Activated effector memory CD4-positive, alpha-beta T cell treated with anti-CD3 and anti-CD28 coated beads, Interleukin-2, amount 50 U/mL, for 16 hours (primary cell): ENCODE measurements around the gene PIKFYVE.
"Not testable (repeated sequence)": the region's sequence is repeated elsewhere in the genome, so short reads cannot be mapped to it uniquely, and the experiment has no call there.

ENCODE experiments used
- DNase-seq: peaks from one replicate; pipeline ENCODE4 v3.0.0-alpha.2; 2020

Gene PIKFYVE

DNA sequence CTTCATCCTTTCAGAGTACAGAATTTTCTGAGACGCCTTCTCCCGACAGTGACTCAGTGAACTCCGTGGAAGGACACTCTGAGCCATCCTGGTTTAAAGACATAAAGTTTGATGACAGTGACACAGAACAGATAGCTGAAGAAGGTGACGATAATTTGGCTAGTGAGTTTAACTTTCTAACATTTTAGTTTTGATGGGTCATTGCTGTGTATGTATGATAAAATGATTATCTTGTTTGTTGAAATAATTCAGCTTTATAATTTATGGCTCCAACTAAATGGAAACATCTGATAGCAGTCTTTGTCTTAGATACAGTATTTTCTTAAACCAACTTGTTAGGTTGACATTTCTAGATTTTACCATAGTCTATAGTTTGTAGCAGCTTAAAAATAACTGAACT lies 38.1 kb downstream of the PIKFYVE start:
- no peak for DNase-seq

DNA sequence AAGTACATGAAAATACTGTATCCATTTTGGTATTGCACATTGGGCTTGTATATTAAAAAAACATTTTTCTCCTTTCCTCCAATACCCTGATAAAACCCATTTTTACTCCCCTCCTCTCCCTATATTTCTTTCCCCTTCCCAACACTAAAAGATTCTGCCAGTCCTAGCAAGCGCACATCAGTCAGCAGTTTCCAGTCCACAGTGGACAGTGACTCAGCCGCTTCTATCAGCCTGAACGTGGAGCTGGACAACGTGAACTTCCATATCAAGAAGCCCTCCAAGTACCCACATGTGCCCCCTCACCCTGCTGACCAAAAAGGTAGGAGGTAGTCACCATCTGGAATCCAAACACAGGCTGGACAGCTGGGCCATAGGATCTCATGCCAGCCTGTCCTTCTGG lies 38.6 kb downstream of the PIKFYVE start:
- no peak for DNase-seq

DNA sequence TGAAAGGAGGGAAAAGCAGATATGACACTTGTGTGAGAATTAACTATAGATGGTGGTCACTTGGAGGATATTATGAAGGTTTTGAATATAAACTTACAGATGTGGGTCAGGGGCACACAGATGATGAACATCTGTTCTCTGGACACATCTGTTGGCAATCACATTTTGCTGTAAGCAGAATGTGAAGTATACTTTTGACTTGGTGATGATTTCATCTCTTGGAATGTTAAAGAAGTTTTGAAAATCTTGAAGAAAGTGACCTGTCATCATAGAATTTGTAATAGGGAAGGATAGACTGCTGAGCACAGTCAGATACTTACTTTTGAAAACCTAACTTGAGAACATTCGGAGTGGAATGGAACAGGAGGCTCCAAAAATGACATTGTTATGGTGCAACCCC lies 40.2 kb downstream of the PIKFYVE start:
- no peak for DNase-seq

DNA sequence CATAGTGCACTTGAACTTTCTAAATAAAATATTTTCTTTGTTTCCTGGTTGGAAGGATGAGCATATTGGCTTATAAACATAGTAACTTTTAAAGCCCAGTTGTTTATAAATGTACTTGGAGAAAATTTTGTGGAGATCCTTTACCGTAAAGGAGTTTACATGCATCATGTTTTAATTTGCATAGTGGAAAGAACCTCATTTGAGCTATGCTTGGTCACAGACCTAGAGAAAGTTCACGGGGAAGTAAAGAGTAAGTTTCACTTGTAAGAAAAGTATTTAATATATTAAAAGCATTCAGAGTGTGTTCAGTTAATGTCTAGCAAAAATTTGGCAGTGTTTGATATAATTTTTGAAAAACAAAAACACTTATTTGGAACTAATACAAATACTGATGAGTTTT lies 45.3 kb downstream of the PIKFYVE start:
- no peak for DNase-seq

DNA sequence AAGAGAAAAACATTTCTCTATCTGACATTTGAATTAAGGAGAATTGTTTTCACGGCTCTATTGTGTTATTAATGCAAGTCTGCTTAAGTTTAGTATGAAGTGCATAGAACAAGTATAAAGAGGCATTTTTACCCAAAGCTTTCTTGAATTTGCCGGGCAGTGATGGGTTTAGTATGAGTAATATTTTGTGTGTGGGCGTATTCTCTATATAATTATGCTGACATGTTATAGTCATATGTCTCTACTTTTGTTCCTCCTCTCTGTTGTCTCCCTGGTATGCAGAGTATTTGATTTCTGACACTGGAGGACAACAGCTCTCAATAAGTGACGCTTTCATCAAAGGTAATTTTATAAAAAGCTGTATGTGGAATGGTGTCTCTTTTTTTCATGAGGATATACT lies 45.9 kb downstream of the PIKFYVE start:
- no peak for DNase-seq

DNA sequence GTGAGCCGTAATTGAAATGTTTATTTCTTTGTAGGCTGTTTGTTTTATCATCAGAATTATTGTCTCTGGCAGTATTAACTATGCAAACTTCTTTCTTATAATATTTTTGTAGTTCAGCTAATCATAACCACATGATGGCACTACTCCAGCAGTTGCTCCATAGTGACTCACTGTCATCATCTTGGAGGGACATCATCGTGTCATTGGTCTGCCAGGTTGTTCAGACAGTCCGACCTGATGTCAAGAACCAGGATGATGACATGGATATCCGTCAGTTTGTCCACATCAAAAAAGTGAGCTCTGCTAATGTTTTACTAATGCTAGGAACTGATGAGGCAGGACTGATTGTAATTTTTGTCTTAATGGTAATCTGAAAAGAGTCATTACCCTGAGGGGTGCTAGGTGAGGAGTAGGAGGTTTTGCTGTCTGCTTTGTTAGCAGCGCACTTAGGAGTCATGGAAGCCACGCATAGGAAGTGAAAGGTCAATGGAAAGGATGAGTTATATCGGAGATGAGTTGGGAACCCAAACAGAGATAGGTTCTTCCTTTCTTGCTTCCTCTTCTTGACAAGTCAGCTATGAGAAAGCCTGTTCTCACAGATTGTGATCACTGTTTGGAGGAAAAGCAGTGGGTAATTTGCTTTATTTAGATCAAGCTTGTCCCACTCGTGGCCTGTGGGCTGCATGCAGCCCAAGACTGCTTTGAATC lies 49.2 kb downstream of the PIKFYVE start:
- no peak for DNase-seq

DNA sequence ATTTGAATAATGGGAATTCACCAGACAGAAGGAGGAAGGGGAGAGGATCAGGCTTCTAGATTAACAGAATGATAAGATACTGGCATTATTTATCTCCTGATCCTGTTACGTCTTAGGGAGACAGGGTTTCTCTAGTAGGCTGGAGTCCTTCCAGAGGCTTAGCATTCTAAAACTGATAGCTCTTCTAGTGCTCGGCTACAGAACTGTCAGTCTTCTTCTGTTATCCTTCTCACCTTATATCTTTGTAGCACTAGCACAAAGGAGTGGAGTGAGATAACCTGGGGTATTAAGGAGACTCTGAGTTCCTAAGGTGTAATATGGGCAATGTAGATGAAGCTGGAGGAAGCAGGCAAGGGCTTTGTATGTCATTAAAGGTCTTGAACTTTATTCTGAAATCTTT lies 52.1 kb downstream of the PIKFYVE start:
- DNase-seq: no peak

DNA sequence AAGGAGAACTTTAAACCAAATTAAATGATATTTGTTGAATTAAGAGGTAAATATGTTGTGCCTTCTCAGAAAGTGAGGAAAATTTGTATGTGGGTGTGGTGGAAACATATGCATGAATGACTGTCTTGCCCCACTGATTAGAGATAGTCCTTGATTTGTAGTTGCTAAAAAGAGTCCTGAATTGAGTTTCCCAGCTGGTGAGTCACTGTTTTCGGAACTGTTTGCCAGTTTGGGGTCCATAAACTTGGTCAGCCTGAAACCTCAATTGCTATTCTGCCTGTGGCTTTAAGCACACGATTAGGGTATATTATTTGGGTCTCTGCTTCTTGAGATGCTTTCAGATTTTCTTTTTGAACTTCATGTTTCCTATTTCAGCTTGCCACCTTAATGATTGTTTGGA lies 53.3 kb downstream of the PIKFYVE start:
- DNase-seq: no peak

DNA sequence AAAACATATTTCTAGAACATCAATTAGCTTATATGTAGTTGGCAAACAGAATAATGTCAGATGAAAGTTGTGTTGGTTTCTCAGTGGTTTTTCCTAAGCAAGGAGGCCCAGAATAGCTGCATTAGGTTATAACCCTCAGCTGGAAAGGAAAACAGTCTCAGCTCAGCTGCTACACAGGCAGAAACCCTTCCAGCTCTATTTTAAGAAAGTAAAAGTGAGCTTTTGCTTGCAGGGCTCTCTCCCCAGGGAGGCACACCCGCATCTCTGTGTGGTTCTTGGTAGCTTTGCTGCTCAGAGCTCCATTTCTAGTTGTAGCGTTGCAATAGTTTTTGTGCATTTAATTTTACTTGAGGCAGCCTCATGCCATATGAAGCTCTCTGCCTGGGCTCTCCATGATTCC lies 54.6 kb downstream of the PIKFYVE start:
- DNase-seq: no peak

DNA sequence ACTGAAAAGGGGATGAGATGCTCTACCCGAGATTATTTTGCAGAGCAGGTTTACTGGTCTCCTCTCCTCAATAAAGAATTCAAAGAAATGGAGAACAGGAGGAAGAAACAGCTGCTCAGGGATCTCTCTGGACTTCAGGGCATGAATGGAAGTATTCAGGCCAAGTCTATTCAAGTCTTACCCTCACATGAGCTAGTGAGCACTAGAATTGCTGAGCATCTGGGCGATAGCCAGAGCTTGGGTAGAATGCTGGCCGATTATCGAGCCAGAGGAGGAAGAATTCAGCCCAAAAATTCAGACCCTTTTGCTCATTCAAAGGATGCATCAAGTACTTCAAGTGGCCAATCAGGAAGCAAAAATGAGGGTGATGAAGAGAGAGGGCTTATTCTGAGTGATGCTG lies 60.0 kb downstream of the PIKFYVE start:
- DNase-seq: no peak

DNA sequence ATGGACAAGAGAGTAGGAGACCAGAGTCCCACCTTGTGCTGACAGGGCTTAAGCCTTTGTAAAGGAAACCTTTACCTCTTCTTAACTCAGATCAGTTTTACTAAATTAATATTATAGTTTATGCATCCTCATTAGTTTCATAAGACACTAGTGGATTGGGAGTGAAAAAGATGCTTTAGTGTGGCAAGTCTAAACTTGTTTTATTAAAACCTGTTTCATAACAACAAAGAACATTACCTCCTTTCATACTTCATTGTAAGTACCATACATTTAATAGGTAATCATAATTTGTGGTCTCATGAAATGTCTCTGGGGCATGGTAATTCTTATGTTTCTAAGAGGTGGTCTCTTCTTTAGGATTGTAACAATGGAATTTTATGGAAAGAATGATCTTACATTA lies 63.4 kb downstream of the PIKFYVE start:
- DNase-seq: no peak

DNA sequence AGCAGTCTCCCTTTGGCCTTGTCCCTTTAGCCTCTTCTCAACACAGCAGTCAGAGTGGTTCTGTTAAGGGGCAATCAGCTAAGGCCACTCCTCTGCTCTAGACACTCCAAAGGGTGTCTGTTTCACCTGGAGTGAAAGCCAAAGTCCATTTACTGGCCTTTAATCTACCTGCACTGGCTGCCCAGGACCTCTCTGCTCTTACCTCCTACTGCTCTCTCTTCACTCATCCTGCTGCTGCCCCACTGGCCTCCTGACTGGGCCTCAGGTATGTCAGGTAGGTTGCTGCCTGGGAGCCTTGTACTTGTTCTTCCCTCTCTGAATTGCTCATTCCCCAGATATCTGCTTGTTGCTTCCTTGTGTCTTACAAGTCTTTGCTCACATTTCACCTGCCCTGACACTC lies 68.2 kb downstream of the PIKFYVE start:
- DNase-seq: no peak

DNA sequence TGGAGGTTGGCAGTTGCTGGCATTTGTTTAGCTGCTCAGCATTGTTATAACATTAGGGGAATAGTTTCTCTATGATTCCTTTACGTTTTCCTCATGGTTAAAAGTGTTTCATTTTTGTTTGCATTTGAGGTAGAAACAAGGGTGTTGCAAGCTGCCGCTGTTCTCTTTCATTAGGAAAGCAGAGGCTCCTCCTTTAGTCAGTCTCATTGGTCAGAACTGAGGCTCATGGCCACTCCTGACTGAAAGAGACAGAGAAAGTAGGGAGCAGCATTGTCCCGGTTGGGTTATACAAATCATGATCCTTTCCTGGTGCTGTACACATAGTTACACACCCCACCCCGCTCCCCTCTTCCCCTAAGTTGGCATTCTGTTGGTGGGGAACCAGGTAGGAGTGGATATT lies 80.7 kb downstream of the PIKFYVE start:
- DNase-seq: no peak

DNA sequence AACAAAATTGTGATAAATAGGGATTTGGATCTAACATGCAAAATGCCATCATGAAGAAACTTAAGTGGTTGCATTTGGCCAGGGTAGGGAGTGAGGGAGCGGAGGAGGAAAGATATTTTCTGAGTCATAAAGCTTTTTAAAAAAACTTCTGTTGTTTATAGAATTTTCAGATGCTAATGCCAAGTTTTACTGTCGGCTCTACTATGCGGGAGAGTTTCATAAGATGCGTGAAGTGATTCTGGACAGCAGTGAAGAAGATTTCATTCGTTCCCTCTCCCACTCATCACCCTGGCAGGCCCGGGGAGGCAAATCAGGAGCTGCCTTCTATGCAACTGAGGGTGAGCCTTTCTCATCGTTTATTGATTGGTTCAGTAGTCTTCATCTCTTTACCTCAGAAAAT lies 84.6 kb downstream of the PIKFYVE start:
- DNase-seq: no peak

DNA sequence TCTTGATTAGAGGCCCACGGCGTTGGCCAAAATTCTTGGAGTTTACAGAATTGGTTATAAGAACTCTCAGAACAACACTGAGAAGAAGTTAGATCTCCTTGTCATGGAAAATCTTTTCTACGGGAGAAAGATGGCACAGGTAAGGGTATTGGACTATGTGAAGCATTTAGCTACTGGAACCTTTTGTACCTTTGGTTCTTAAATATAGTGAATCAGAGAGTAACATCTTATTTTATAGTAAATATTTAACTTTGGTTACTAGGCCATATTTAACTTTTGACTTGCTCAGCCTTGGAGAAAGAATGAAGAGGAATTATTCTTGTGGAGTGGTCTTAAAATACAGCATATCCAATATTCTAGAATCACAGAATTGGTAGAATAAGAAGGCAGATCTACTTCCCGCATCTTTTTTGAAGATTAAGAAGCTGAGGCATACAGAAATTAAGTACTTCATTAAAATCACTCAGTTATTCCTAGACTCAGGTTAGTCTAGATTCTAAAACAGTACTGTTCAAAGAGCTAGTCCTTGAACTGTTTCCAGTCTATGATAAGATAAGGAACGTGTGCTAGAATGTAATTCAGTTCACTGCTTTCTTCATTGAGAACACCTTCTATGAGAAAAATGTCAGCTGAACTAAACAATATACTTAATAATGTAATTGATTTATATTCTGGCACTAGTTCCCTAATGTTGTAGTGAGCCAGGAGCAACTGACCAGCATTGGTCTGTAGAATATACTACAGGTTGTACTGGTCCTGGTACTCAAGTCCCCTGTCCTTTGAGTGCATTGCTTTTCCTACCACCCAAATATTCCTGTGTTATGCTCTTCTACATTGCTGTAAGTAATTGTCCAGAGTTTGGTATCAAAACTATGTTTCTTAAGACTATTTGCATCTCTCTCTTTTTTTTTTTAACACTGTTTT lies 86.9 kb downstream of the PIKFYVE start:
- no peak for DNase-seq

DNA sequence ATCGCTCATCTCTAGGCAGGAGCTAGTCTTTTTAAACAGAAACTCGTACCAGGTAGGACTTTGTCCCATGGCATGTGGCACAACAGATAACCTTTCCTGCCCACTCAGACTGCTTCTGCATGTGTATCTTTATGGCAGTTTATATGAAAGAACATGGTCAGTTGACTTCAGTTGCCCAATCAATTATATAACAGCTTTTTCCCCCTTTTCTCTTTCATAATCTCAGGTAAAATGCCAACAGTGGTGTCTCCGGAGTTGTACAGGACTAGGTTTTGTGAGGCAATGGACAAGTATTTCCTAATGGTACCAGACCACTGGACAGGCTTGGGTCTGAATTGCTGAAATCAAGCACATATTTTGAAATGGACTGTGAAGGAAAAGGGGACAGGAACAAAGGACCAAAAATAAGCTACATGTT lies 88.9 kb downstream of the PIKFYVE start:
- DNase-seq: no peak

DNA sequence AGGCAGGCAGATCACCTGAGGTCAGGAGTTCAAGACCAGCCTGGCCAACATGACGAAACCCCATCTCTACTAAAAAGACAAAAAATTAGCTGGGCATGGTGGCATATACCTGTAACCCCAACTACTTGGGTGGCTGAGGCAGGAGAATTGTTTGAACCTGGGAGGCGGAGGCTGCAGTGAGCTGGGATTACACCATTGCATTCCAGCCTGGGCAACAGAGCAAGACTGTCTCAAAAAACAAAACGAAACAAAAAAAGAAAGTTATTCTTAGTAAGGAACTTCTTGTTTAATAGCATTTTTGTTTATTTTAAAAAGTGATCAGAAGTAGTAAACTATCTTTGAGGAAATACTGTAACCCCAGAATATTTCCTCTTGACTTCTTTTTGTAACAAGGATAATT lies 90.4 kb downstream of the PIKFYVE start:
- not testable (repeated sequence) for DNase-seq

DNA sequence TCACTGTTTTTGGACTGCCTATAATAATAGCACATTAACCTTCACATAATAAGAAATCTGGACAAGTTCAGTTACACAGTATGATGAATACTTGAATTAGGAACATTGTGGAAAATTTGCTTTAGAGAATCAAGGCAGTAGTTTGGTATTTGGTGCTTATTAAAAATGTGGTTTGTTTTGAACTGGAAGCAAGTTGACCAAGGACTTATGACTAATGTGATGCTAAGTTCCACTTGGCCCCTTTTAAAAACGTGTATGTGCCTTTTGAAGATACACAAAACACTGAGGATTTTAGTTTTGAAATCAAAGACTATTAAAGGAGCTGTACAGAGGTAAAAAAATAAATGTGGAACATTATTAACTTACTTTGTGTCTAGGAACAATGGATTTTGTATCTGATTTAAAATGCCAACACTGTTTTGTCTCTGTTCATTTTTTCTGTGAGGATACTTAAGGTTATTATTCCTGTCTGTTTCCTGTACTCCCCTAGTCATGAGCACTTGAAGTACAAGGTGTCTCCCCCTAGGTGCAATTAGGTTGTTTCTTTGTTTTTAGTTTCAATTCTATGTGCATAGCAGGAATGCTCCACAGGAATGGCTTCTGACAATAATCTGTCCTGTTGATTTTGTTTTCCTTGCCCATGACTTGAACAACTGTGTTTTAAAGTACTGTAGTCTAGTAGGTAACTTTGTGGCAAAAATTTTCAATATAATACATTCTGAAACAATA lies 91.0 kb downstream of the PIKFYVE start:
- no peak for DNase-seq

DNA sequence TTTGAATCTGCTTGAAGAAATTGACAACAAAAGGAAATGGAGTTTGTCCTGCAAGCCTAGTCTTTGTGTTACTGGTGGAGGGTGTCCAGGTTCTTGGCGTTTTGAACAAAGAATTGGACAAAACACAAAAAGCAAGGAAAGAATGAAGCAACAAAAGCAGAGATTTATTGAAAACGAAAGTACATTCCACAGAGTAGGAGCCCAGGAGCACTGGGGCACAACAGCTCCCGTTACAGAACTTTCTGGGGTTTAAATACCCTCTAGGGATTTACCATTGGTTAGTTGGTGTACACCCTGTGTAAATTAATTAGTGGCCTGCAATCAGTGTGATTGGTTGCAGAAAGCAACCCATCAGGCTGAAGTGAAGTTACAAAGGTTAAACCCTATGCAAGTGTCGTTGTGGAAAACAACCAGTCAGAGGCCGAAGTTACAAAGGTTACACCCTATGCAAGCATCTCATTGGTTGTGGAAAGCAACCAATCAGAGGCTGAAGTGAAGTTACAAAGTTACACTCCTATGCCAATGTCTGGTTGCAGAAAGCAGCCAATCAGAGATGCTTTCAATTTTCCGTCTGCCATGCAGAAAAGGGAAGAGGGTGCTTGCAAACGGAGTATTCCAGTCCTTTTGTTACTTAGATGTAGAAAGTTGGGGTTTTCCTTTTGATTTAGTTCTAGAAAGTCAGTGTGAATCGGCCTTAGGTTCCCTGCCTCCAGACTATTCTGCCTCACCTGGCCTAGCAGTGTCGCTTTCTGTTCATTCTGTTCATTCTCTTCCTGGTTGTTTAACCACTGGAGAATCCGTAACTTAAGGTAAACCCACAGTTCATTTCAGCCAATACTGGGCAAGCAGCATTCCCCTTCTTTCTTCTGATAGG lies 92.9 kb downstream of the PIKFYVE start:
- no peak for DNase-seq

DNA sequence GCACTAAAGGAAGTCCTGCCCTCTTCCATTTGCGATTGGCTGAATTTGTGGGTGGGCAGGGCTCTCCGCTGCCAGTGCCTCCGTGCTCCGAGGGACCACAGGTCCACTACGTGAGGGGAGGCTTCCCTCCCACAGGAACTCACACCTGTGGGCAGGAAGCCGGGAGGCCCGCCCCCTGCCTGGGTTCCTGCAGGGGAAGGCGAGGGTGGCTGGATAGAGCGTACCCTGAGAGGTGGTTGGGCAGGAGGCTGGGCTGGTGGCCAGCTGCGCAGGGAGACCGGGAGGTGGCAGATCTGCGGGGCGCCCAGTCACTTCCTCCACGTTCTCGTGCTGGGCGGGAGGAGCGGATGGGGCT lies 93.6 kb downstream of the PIKFYVE start:
- no peak for DNase-seq

DNA sequence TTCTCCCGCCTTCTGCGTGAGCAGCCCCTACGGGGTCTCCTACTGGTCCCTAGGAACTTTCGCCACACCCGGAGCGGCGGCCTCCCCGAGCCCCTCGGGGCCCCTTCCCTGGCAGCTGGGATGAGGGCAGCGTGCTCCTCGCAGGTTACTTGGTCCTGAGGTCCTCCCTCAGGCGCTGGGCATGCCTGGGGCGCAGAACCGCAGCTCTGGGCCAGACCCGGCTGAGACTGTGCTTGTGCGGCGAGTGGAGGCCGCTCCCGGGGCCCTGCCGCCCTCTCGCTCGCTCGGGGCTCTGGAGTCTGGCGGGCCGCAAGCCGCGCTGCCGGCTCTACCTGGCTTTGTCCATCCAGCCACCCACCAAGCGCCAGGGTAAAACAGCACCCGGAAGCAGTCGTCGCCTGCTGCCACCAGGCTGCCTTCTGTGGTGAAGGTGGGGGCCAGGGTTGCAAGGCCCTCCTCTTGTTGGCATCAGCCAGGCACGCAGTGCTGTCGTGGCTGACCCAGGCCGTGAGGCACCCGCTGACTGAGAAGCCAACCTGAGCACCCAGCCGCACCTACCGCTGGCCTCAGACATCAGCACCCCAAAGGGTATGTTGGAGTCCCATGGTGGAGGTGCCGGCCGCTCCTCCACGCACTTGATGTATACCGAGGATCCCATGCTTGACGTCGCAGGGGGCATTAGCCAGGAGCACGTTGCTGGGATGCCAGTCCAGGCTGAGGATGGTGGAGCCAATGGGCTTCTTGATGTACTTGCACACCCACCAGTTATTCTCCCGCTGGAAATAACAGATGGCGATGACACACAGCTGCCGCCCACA lies 94.4 kb downstream of the PIKFYVE start:
- no peak for DNase-seq

DNA sequence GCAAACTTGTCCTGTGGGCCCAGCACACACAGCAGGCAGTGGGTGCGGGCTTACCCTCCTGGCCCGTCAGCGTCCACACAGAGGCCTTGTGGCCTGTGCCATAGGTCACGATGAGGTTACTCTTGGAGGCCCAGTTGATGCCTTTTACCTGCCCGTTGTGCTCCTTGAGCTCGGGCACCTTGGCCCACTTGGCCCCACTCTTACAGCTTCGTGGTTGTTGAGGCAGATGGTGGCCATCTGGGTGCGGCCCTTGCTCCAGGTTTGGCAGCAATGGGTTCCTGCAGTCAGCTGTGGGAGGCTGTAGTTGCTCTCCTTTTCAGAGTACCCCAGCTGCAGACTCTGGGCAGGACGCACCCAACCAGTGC lies 95.0 kb downstream of the PIKFYVE start:
- no peak for DNase-seq
